Upper lobe of right lung (tissue), 1 donor: Measurements from ENCODE around the gene EMCN. TPM values are rescaled to one million over a fixed set of nuclear protein-coding genes. Genes with fewer than 3 reads are reported as not detected.

Experiments
- ATAC-seq: fragments of 200-7000 bp; cut with Tn5 transposase; one replicate; pipeline ENCODE4 v1.9.1; 2020; ENCODE audit warnings: mild to moderate bottlenecking, moderate library complexity
- DNase-seq: peaks from one replicate; pipeline ENCODE4 v3.0.0-alpha.2; 2020
- H3K27ac ChIP-seq: fragments of 200-600 bp; one replicate; pipeline ENCODE4 v1.8.0; 2022
- H3K27me3 ChIP-seq: fragments of 200-600 bp; one replicate; pipeline ENCODE4 v1.8.0; 2022; ENCODE audit warnings: mild to moderate bottlenecking
- H3K36me3 ChIP-seq: fragments of 200-600 bp; one replicate; pipeline ENCODE4 v1.8.0; 2022
- H3K4me1 ChIP-seq: fragments of 200-600 bp; one replicate; pipeline ENCODE4 v1.8.0; 2022
- H3K4me3 ChIP-seq: fragments of 200-600 bp; one replicate; pipeline ENCODE4 v1.8.0; 2022; ENCODE audit warnings: mild to moderate bottlenecking
- H3K9me3 ChIP-seq: fragments of 200-600 bp; one replicate; pipeline ENCODE4 v1.8.0; 2022
- CTCF ChIP-seq: fragments of 200-600 bp; IDR thresholded peaks from one replicate; pipeline ENCODE4 v1.8.0; 2022; ENCODE audit warnings: antibody characterized with exemption
- intact Hi-C: fragments of 100-400 bp; cut with DNase I; formaldehyde crosslinking; loops from one replicate; pipeline ENCODE4 v1.11.0; 2022
- total RNA-seq: library from RNA; stranded (reverse); fragmentation: NEBNext Ultra II Directional; extraction: Animal tissue kit (Norgen Biotek cat#: 25700); gene quantifications from one replicate; pipeline ENCODE4 v1.2.1, GENCODE V29; 2021
- donor health status: DM: no; HTN: yes; CAD: no; lungs with severe emphysema.

EMCN gene
- total RNA-seq, 1 donor from 2014 or later: 35.9 TPM

GRCh38 chr4:100348473-100348872 is 169.3 kb downstream of the EMCN start:
- DNase-seq: no peak
- ATAC-seq: no peak
- intact Hi-C loops: no loop called here

GRCh38 chr4:100347241-100347640 is 170.6 kb downstream of the EMCN start:
- Histone ChIP-seq H3K4me1 (no peaks in the 10 kb centered on the region), H3K4me3 (no peak overlapping the region), H3K27me3 (no peaks in the 10 kb centered on the region), H3K9me3 (no peaks in the 10 kb centered on the region), H3K36me3 (no peaks in the 10 kb centered on the region), H3K27ac (no peak overlapping the region)
- no peak for TF ChIP-seq CTCF
- ATAC-seq (no peak), DNase-seq (no peak)
- intact Hi-C loops: no loop called here

More at GRCh38 chr4:100348473-100348872, 169.3 kb downstream of the EMCN start:
- Histone ChIP-seq H3K4me1 (no peaks in the 10 kb centered on the region), H3K4me3 (no peak overlapping the region), H3K9me3 (no peaks in the 10 kb centered on the region), H3K36me3 (no peaks in the 10 kb centered on the region), H3K27ac (no peak overlapping the region), H3K27me3 (no peaks in the 10 kb centered on the region)
- TF ChIP-seq CTCF: no peak

GRCh38 chr4:100345585-100345984 is 172.2 kb downstream of the EMCN start:
- DNase-seq (no peak), ATAC-seq (no peak)
- Histone ChIP-seq H3K4me3 (no peak overlapping the region), H3K36me3 (no peaks in the 10 kb centered on the region), H3K9me3 (no peaks in the 10 kb centered on the region), H3K27ac (no peak overlapping the region), H3K27me3 (no peaks in the 10 kb centered on the region), H3K4me1 (no peaks in the 10 kb centered on the region)
- intact Hi-C loops: no loop called here
- no peak for TF ChIP-seq CTCF
